Left ventricle myocardium inferior (tissue), 1 donor: ENCODE data around the gene BSDC1. TPM values are rescaled to one million over a fixed set of nuclear protein-coding genes. Genes with fewer than 3 reads are reported as not detected.

ENCODE experiments used
- DNase-seq: peaks from one replicate; pipeline ENCODE4 v3.0.0-alpha.2; 2020
- H3K27ac ChIP-seq: fragments of 200-600 bp; replicated peaks from 2 replicates; pipeline ENCODE4 v1.8.0; 2021
- H3K27me3 ChIP-seq: fragments of 200-600 bp; 2 replicates; pipeline ENCODE4 v1.8.0; 2021; ENCODE audit warnings: low read depth
- H3K36me3 ChIP-seq: fragments of 200-600 bp; 2 replicates; pipeline ENCODE4 v1.8.0; 2021
- H3K4me1 ChIP-seq: fragments of 200-600 bp; 2 replicates; pipeline ENCODE4 v1.8.0; 2021
- H3K4me3 ChIP-seq: fragments of 200-600 bp; 2 replicates; pipeline ENCODE4 v1.8.0; 2021; ENCODE audit warnings: mild to moderate bottlenecking, moderate library complexity
- H3K9me3 ChIP-seq: fragments of 200-600 bp; replicated peaks from 2 replicates; pipeline ENCODE4 v1.8.0; 2021
- CTCF ChIP-seq: fragments of 200-600 bp; IDR thresholded peaks from 2 replicates; pipeline ENCODE4 v1.8.0; 2021; ENCODE audit warnings: antibody characterized with exemption, mild to moderate bottlenecking, borderline replicate concordance
- intact Hi-C: fragments of 100-400 bp; cut with micrococcal nuclease; formaldehyde crosslinking; loops from one replicate; pipeline ENCODE4 v1.11.0; 2022
- total RNA-seq: library from RNA; stranded (reverse); fragmentation: NEBNext Ultra II Directional; extraction: Animal tissue kit (Norgen Biotek cat#: 25700); gene quantifications from one replicate; pipeline ENCODE4 v1.2.1, GENCODE V29; 2021
- donor health status: DM: no; HTN: yes; CAD: no; lungs with severe emphysema.

BSDC1 gene
- total RNA-seq, 1 donor from 2014 or later = 44.9 TPM

GRCh38 chr1:32335790-32336590 is 58.3 kb downstream of the BSDC1 start, which contains the start of gene MARCKSL1:
Gene MARCKSL1 (minus strand): TSS chr1:32336233. CDS start chr1:32336033, 200 bp downstream.
- Histone ChIP-seq H3K4me1 (peaks cover 50% of the 10 kb centered on the region), H3K4me3 (peak within 1 kb of the TSS; percentile 73), H3K36me3 (peaks cover 26% of the 10 kb centered on the region), H3K27ac (peak within 1 kb of the TSS; percentile 79), H3K27me3 (no peaks in the 10 kb centered on the region), H3K9me3 (no peaks in the 10 kb centered on the region)
- TF ChIP-seq CTCF = no peak
- peak; percentile 88 for DNase-seq
- intact Hi-C loops = no loop called here

- Histone ChIP-seq H3K36me3 (peaks cover 31% of the 10 kb centered on the region), H3K4me3 (peak overlapping the region; percentile 73), H3K9me3 (no peaks in the 10 kb centered on the region), H3K27me3 (no peaks in the 10 kb centered on the region), H3K27ac (peak overlapping the region; percentile 79), H3K4me1 (peaks cover 50% of the 10 kb centered on the region)
- no peak for TF ChIP-seq CTCF
- intact Hi-C loops = no loop called here
- no peak for DNase-seq
Measured at GRCh38 chr1:32335535-32335789, 58.8 kb downstream of the BSDC1 start.

- peaks cover 50% of the 10 kb centered on the region for H3K4me1 ChIP-seq
- no peaks in the 10 kb centered on the region for H3K27me3 ChIP-seq
- peaks cover 35% of the 10 kb centered on the region for H3K36me3 ChIP-seq
- TF ChIP-seq CTCF = peak; percentile 84
- DNase-seq = peak; percentile 56
- peak overlapping the region; percentile 79 for H3K27ac ChIP-seq
- intact Hi-C loops = no loop called here
- H3K4me3 ChIP-seq = peak overlapping the region; percentile 73
- no peaks in the 10 kb centered on the region for H3K9me3 ChIP-seq
Measured at GRCh38 chr1:32334864-32335534, 59.2 kb downstream of the BSDC1 start.

GRCh38 chr1:32334274-32334861 is 59.9 kb downstream of the BSDC1 start:
- Histone ChIP-seq H3K4me1 (peaks cover 50% of the 10 kb centered on the region), H3K9me3 (no peaks in the 10 kb centered on the region), H3K4me3 (peak overlapping the region; percentile 73), H3K27me3 (no peaks in the 10 kb centered on the region), H3K27ac (peak overlapping the region; percentile 79), H3K36me3 (peaks cover 42% of the 10 kb centered on the region)
- no peak for TF ChIP-seq CTCF
- no peak for DNase-seq
- intact Hi-C loops = no loop called here

GRCh38 chr1:32333251-32333963 is 60.8 kb downstream of the BSDC1 start:
- H3K4me1 ChIP-seq = peaks cover 42% of the 10 kb centered on the region
- H3K36me3 ChIP-seq = peaks cover 51% of the 10 kb centered on the region
- intact Hi-C loops = no loop called here
- no peaks in the 10 kb centered on the region for H3K27me3 ChIP-seq
- H3K9me3 ChIP-seq = no peaks in the 10 kb centered on the region
- TF ChIP-seq CTCF = no peak
- no peak overlapping the region for H3K4me3 ChIP-seq
- H3K27ac ChIP-seq = no peak overlapping the region
- DNase-seq = no peak
